NCI-H748 (cell line): ENCODE data around the gene FBXL17.
"Not testable (repeated sequence)": the region's sequence is repeated elsewhere in the genome, so short reads cannot be mapped to it uniquely, and the experiment has no call there.

ENCODE experiments used
- DNase-seq: peaks from one replicate; lab custom pipeline; 2025; ENCODE audit not compliant: unreplicated experiment; lab: John Stamatoyannopoulos, UW

Gene FBXL17

DNA sequence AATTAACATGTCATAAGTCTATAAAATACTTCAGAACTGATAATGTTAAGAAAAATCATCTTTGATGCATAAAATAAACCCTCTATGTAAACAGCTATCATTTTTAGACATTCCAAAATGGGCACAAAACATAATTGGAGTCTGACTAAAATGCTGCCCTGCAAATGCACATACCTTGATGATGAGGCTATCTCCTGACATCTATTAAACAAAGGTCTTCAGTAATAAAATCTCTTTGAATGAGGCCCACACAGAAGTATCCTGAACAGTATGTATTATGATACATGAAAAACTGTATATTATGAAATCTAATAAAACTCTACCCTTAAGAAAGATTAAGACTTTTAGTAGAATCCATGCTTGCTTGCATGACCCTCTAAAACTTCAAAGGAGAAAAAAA is 66.1 kb downstream of the FBXL17 start:
- no peak for DNase-seq

DNA sequence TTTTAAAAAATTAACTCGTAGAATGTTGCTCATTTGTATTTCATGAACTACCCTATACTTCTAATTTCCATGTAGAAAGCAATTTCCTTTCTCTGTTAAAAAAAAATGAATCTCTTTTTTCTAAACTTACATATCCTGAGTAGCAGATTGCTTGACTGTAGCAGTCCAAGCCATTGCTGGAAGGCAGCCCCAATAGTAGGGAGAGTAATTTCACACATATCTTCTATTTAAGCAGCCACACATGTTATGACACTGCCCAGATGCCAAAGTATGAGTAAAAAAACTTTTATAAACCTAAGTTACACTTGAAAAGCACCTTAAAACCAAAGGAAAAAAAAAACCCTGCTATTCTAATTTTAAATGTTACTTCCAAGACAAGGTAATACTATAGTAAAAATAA is 69.6 kb downstream of the FBXL17 start:
- DNase-seq, result no peak

DNA sequence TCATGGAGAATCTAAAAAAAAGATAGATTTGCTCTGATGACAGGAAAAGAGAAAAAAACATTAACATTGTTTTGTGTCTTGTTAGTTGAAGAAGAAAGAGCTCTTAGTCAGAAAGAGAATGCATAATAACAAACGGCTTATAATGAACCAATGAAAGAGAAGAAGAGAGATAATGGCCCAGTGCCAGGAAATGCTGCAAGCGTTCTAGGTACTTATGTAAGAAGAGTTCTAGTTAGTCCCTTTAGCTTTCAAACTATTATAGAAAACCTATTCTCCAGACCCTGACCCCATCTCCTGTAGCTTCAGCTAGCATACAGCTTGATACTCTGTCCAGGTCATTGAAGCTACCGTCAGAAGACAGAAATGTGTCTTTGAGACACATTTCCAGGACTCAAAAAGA is 70.2 kb downstream of the FBXL17 start:
- no peak for DNase-seq

DNA sequence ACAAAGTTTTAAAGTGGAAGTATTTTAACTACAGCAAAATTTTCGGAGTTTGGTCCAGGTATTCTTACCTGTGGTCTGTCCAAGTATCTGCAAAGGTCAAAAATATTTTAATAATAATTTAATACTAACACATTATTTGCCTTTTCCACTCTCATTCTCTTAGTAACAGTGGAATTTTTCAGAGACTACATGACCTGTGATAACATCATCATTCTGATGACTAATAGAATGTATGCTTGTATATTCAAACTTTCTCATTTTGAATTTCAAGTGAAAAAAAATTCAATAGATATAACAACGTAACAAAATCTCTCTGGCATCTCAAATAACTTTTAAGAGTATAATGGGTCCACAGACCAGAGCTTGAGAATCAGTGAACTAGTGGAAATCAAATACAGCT is 78.3 kb downstream of the FBXL17 start:
- no peak for DNase-seq

DNA sequence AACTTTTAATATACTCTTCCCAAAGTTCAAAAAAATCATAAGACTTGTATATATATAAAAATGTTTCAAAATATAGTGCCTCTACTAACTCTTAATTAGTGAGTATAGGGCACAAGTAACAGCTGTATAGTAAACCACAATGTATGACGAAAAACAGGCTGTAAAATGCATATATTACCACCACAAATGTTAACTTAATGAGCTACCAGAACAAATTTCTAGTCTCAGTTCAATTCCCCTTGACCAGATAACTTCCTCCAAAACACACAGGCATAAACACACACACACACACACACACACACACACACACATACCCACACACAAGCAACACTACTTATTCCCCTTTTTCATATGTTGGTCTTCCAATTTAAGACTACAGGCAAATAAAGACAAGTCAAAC is 78.8 kb downstream of the FBXL17 start:
- DNase-seq, result no peak

DNA sequence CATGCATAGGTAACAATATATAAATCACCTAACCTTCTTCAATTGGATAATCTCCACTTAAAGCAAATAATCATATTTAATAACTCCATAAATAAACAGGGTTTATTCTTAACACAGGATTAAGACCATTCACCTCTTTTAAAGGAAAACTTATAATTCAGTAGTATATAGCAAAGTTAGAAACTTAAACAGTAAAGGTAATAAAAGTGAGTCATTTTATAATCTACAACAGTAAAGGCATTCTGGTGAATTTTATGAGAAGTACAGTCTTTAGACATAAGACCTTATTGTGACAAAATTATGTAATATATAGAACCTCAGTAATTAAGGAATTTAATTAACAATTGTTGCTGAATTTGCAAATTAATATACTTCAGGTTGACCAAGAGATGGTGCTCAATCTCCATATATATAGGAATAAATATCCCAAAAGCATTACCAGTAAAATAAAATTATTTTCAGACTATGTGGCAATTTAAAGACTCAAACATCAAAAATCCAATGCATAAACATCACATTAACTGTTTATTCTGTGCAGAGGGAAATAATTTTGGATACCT is 84.8 kb downstream of the FBXL17 start:
- DNase-seq, result no peak

DNA sequence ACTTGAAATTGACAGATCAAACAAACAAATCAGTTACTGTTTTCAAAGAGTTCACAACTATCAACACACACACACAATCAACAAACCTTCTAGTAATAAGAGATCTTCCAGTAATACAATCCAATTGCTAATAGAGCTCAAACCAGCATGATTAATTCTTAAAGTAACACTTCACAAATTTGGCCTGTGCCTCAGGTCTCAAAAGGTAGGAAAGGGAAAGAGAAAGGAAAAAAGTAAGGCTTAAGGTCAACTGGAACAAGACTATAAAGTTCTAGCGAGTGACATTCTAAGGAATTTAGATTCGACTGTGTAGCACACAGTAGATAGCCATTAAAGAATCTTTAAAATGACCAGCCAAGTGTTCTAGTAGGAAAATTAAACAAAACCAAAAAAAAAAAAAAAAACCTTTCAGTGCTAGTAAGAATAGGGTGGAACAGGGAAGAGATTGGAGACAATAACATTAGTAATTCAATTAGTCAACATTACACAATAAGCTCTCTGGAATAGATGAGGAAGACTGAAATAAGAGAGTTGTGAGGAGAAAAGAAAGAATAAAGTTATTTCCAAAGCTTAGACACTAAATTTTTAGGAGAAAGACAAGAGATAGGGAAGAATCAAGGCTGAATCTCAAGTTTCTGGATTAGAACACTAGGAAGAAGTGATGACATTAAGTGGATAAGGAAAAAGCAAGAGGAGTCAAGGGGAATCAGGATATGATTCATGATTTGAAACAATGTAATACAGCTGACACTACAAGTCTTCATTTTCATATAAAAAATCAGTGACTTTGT is 86.1 kb downstream of the FBXL17 start:
- no peak for DNase-seq

DNA sequence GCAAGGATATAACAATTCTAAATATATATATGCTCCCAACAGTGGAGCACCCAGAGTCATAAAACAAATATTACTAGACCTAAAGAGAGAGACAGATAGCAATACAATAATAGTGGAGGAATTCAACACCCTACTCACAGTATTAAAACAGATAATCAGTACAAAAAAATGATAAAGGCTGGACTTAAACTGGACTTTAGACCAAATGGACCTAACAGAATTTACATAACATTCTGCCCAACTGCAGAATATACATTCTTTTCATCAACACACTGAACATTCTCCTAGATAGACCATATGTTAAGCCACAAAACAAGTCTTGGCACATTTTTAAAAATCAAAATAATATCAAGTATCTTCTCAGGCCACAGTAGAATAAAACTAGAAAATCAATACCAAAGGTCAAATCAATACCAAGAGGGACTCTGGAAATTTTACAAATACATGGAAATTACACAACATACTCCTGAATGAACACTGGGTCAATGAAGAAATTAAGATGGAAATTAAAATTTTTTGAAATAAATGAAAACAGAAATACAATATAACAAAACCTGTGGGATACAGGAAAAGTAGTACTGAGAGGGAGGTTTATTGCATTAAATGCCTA is 100.8 kb downstream of the FBXL17 start:
- no peak for DNase-seq

DNA sequence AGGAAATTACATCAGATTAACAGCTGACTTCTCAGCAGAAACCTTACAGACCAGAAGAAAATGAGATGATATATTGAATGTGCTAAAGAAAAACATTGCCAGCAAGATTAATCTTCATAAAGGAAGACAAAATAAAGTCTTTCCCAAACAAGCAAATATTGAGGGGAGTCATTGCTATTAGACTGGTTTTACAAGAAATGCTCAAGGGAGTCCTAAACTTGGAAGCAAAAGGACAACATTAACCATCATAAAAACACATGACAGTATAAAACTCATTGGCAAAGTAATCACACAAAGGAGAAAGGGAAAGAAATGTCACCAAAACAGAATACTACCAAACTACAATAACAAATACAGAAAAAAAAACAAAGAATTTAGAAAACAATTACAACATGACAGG is 101.7 kb downstream of the FBXL17 start:
- no peak for DNase-seq

DNA sequence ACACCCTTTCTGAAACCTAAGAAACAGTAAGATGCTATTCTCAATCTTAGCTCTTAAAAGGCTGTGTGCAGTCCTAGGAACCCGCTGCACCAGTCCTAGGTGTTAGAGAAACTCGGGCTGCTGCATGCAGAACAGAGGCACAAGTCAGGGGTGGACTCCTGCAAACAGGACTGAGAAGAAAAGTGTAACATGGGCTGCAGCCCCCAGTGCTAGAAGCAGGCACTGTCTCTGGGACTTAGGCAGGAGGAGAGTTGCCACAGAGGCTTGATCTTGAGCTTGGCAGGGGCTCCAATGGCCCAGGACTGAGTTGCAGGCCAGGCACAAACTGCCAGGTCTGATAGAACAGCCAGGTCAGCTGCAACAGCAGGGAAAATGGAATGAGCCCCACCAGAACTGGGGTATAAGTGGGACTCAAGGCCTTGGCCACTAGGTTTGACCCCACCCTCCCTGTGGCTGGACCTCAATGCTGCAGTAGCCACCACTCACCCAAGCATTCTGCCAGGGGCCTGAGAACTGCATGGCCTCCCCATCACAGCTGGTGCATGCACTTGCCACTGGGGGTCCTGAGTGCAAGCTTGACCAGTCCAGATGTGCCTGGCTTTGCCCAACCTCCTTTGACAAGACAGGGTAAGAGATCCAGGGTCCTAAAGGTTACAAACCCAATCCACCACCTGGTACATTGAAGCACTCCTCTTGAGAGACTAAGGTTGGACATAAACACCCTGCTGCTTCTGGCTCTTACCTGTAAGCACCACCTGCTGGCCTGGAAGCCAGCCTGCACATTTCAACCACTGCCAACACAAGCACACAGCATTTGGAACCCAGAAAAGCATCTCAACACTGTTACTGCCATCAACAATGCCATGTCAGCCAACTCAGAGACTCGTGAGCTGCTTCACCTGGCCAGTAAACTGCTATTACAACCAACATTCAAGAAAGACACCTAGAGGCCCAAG is 103.3 kb downstream of the FBXL17 start:
- DNase-seq, result peak; percentile 9

DNA sequence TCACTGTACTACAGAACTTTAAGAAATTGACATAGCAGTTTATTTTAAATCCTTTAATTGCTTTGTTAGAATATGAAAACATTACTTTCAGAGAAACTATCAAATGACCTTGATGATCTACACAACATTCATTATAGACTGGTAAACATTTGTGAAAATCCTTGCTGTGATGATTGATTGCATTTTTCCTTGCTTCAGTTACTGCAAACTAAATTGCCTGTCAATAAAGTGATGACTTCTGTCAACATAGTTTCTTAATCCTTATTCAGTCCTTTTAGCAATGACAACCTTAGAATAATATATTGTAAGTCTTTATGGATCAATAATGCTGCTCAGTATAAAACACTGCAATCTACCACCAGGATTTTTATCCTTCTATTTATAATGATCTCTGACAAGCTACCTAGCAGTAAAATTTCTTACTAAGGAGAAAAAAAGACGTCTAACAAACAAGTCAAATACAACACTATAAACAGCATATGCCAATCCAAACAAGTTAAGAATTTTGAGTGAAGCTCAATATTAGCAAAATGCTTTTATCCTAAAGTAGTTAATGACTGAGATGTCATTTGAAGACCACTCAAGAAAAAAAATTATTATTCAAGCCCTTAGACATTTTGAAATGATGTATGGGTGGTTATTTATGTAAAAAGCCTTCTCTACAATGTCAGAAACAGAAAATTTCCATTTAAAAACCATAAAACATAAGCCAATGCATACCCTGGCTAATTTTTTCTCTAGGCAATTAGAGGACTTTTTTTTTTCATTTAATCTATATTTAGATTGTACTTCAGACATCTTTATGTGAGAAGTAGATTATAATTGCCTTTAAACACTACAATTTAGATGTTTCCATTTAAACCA is 105.5 kb downstream of the FBXL17 start:
- DNase-seq, result no peak

DNA sequence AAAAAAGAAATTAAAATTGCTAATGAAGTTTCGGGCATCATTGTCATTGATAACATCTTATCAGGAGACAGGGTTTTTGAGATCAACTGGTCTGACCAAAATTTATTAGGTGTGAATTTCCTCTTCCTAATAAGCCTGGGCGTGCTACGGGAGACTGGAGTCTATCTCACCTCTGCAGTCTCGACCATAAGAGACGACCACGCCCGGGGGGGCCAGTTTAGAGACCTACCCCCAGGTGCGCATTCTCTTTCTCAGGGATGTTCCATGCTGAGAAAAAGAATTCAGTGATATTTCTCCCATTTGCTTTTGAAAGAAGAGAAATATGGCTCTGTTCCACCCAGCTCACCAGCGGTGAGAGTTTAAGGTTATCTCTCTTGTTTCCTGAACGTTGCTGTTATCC is 107.8 kb downstream of the FBXL17 start:
- DNase-seq, result not testable (repeated sequence)

DNA sequence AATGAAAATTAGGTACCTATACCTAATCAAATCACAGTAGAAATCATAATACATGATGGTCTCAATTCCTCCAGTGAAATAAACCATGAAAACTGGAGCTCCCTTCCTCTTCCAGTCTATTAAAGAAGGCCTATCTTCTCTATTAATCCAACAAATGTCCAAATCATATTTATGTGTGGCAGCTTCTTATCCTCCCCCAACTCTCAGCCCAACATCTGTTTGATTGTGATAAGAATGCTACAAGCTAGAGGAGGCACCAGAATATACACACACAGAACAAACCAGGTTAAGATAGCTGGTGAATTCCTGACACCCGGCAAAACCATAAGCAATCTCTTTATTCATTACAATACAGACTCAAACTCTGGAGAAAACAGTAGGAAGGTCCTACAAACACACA is 110.8 kb downstream of the FBXL17 start:
- no peak for DNase-seq

DNA sequence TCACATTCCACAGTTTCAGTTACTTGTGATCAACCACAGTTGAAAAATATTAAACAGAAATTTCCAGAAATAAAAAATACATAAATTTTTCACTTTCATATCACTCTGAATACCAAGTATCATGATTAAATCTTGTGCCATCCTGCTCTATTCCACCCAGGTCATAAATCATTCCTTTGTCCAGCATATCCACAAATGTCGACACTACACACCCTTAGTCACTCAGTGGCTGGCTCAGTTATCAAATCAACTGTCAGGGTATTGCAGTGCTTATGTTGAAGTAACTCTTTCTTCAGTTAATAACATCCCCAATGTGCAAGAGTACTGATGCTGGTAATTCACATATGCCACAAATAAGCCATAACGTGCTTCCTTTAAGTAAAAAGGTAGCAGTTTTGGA is 115.7 kb downstream of the FBXL17 start:
- no peak for DNase-seq

DNA sequence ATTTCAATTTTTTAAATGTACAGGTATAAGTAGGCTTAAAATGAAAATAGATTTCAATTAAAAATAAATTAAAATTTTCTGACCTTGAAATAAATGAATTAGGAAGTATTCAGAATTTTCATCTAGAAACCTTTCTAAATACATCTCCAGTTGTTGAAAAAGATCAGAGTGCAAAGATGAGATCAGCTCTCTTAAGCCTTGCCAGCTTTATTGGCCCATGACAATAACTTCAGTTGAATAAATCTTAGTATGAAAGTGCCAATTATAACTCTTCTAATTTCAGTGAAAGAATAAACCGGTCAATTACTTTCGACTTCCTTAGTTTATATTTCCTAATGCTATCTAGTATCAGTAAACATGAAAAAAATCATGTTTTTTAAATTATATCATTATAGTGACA is 117.4 kb downstream of the FBXL17 start:
- no peak for DNase-seq

DNA sequence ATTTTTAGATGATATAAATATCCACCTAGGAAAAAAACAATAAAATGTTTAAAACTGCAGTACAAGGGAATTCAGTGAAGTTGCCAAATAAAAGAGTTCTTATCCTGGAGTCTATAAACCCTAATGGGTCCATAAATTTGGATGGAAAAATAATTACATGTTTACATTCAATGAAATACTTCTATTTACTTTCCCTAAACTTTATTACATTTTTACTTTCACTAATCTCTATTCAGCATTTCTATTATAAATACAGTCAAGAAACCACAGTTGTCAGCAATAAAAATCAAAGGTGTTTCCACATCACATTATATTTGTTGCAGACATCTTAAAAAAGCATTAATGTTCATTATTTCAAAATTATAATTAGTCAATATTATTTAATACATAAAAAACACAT is 118.6 kb downstream of the FBXL17 start:
- DNase-seq, result no peak

DNA sequence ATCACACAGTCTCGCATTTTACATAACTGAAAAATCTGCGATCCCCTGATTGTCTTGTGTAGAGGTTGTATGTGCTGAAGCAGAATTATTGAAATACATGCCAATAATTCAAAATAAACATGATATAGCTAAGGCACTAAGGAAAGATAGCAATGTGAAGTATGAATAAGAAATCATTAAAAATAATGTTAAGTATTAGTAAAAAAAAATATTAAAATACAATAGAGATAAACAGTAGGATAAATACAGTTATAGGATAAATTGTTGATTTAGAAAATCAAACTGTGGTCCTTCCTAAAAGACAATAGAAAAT is 121.1 kb downstream of the FBXL17 start:
- no peak for DNase-seq

DNA sequence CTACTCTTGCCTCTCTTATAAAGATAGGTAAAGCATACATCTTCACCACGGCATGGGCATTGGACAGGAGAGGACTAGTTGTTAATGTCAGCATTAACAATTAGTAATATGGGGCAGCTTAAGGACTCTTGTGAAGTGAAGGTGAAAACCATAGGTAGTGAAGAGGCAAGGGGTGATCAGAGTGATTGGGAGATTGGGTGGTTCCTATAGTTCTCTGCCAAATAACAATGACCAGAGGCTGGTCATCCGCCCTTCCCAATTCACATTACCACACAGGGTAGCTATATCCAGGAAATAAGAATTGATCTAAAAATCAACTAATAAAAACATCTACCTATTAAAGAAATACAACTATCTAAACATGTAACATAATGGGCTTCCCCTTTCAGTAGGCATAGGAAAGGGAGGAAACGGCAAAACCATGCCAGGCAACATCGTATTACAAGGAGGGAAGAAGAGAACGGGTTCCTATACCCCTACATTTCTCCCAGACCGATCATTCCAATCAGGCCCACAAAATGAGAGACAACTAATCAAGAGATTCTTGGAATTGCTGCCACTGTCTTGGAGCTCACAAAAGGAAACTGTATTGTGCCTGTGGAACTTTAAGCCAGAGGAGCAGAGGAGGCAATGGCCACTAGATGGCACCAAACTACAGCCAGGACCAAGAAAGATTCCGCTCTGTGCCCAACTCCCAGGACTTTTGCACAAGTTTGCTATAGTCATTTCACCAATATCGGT is 121.6 kb downstream of the FBXL17 start:
- DNase-seq, result peak; percentile 71

DNA sequence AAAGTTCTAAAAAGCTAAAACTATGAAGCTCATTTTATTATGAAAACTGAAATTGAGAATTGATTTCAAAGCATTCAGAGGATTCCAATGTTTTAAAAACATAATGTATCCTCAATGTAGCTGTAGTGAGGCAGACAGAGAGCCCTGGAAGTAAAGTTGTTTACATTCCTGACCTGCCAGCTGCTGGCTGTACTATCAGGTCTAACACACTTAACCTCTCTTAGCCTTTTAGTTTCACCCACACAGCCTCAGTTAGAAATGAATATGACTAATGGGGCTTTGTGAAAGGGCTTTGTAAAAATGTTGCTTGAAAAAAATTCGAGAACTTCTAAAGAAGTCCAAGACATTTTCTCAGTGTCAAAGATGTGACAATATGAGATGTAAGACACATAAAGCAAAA is 122.6 kb downstream of the FBXL17 start:
- peak; percentile 39 for DNase-seq

DNA sequence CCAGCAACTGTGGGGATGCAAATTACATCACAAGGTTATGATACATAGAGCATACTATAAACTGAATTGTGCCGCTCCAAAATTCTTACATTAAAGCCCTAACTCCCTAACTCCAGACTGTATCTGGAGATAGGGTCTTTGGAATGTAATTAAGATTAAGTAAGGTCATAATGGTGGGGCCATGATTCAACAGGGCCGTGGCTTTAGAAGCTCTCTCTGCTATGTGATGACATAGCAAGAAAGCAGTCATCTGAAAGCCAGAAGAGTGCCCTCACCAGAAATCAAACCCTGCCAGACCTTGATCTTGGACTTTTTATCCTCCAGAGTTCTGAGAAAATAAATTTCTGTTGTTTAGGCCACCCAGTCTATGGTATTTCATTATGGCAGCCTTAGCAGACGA is 123.9 kb downstream of the FBXL17 start:
- no peak for DNase-seq
